Stimulated activated naive CD8-positive, alpha-beta T cell treated with anti-CD3 and anti-CD28 coated beads, Interleukin-15, amount 100 ng/mL, for 72 hours (primary cell): ENCODE results near the gene MEGF6.

Experiments
- ATAC-seq: fragments of 150-1000 bp; cut with Tn5 transposase; 2 replicates; pipeline ENCODE4 v1.10.0; 2021; ENCODE audit warnings: mild to moderate bottlenecking, moderate library complexity
- DNase-seq, 2 donors: peaks; one replicate each; pipeline ENCODE4 v3.0.0; 2021 to 2022
- H3K27ac Mint-ChIP-seq, 2 donors: one replicate each; pipeline ENCODE4 v1.8.0; 2022; ENCODE audit warnings: mild to moderate bottlenecking in 2 of 2, mixed read lengths in 2 of 2, moderate library complexity in 2 of 2
- H3K27me3 Mint-ChIP-seq: one replicate; pipeline ENCODE4 v1.8.0; 2022; ENCODE audit warnings: mixed read lengths
- H3K4me1 Mint-ChIP-seq: one replicate; pipeline ENCODE4 v1.8.0; 2022; ENCODE audit warnings: mild to moderate bottlenecking, mixed read lengths
- H3K4me3 Mint-ChIP-seq, 2 donors: one replicate each; pipeline ENCODE4 v1.8.0; 2022; ENCODE audit warnings: mild to moderate bottlenecking in 2 of 2, mixed read lengths in 2 of 2, moderate library complexity in 1 of 2
- H3K9me3 Mint-ChIP-seq, 2 donors: one replicate each; pipeline ENCODE4 v1.8.0; 2022; ENCODE audit warnings: mixed read lengths in 2 of 2

MEGF6 gene

GRCh38 chr1:3504822-3505153 is 106.5 kb downstream of the MEGF6 start:
- no peaks in the 10 kb centered on the region for H3K4me1 Mint-ChIP-seq
- H3K4me3 Mint-ChIP-seq: no peak overlapping the region
- no peak for ATAC-seq
- no peak for DNase-seq
- H3K27me3 Mint-ChIP-seq: no peaks in the 10 kb centered on the region
- H3K9me3 Mint-ChIP-seq: no peaks in the 10 kb centered on the region
- H3K27ac Mint-ChIP-seq: no peak overlapping the region

- H3K4me3 Mint-ChIP-seq: no peak overlapping the region
- DNase-seq: no peak
- no peaks in the 10 kb centered on the region for H3K9me3 Mint-ChIP-seq
- H3K4me1 Mint-ChIP-seq: no peaks in the 10 kb centered on the region
- no peaks in the 10 kb centered on the region for H3K27me3 Mint-ChIP-seq
- H3K27ac Mint-ChIP-seq: no peak overlapping the region
- no peak for ATAC-seq
Measured at GRCh38 chr1:3504151-3504821, 107.0 kb downstream of the MEGF6 start.

- no peaks in the 10 kb centered on the region for H3K27me3 Mint-ChIP-seq
- no peaks in the 10 kb centered on the region for H3K9me3 Mint-ChIP-seq
- ATAC-seq (no peak), DNase-seq (no peak)
- no peak overlapping the region for H3K4me3 Mint-ChIP-seq
- no peaks in the 10 kb centered on the region for H3K4me1 Mint-ChIP-seq
- no peak overlapping the region for H3K27ac Mint-ChIP-seq
Measured at GRCh38 chr1:3503525-3503886, 107.8 kb downstream of the MEGF6 start.

- peak overlapping the region in 1 of 2 donors; percentile 71 for H3K27ac Mint-ChIP-seq
- H3K27me3 Mint-ChIP-seq: no peaks in the 10 kb centered on the region
- no peak overlapping the region for H3K4me3 Mint-ChIP-seq
- DNase-seq: no peak
- H3K4me1 Mint-ChIP-seq: no peaks in the 10 kb centered on the region
- ATAC-seq: no peak
- H3K9me3 Mint-ChIP-seq: no peaks in the 10 kb centered on the region
Measured at GRCh38 chr1:3502641-3503524, 108.4 kb downstream of the MEGF6 start.

- DNase-seq (peak in 1 of 2 donors; percentile 37), ATAC-seq (peak; percentile 88)
- H3K4me1 Mint-ChIP-seq: no peaks in the 10 kb centered on the region
- H3K27ac Mint-ChIP-seq: no peak overlapping the region
- H3K4me3 Mint-ChIP-seq: no peak overlapping the region
- no peaks in the 10 kb centered on the region for H3K27me3 Mint-ChIP-seq
- H3K9me3 Mint-ChIP-seq: no peaks in the 10 kb centered on the region
Measured at GRCh38 chr1:3501856-3502640, 109.3 kb downstream of the MEGF6 start.

- no peaks in the 10 kb centered on the region for H3K27me3 Mint-ChIP-seq
- H3K4me1 Mint-ChIP-seq: no peaks in the 10 kb centered on the region
- no peak for DNase-seq
- ATAC-seq: no peak
- H3K9me3 Mint-ChIP-seq: no peaks in the 10 kb centered on the region
- H3K27ac Mint-ChIP-seq: no peak overlapping the region
- no peak overlapping the region for H3K4me3 Mint-ChIP-seq
Measured at GRCh38 chr1:3501437-3501836, 109.9 kb downstream of the MEGF6 start.

GRCh38 chr1:3500265-3500835 is 111.0 kb downstream of the MEGF6 start:
- Mint-ChIP-seq H3K27ac (no peak overlapping the region), H3K27me3 (no peaks in the 10 kb centered on the region), H3K9me3 (no peaks in the 10 kb centered on the region), H3K4me1 (no peaks in the 10 kb centered on the region), H3K4me3 (no peak overlapping the region)
- ATAC-seq: no peak
- no peak for DNase-seq

GRCh38 chr1:3499611-3500010 is 111.7 kb downstream of the MEGF6 start:
- no peak overlapping the region for H3K27ac Mint-ChIP-seq
- no peak overlapping the region for H3K4me3 Mint-ChIP-seq
- H3K4me1 Mint-ChIP-seq: no peaks in the 10 kb centered on the region
- ATAC-seq (no peak), DNase-seq (no peak)
- no peaks in the 10 kb centered on the region for H3K9me3 Mint-ChIP-seq
- H3K27me3 Mint-ChIP-seq: no peaks in the 10 kb centered on the region

- ATAC-seq (no peak), DNase-seq (no peak)
- Mint-ChIP-seq H3K4me3 (no peak overlapping the region), H3K9me3 (no peaks in the 10 kb centered on the region), H3K4me1 (no peaks in the 10 kb centered on the region), H3K27me3 (no peaks in the 10 kb centered on the region), H3K27ac (no peak overlapping the region)
Measured at GRCh38 chr1:3498986-3499385, 112.3 kb downstream of the MEGF6 start.

GRCh38 chr1:3498246-3498930 is 112.9 kb downstream of the MEGF6 start:
- H3K27me3 Mint-ChIP-seq: no peaks in the 10 kb centered on the region
- H3K4me1 Mint-ChIP-seq: no peaks in the 10 kb centered on the region
- no peak for DNase-seq
- ATAC-seq: no peak
- H3K27ac Mint-ChIP-seq: no peak overlapping the region
- H3K4me3 Mint-ChIP-seq: no peak overlapping the region
- no peaks in the 10 kb centered on the region for H3K9me3 Mint-ChIP-seq

GRCh38 chr1:3497521-3497920 is 113.8 kb downstream of the MEGF6 start:
- H3K4me3 Mint-ChIP-seq: no peak overlapping the region
- no peaks in the 10 kb centered on the region for H3K9me3 Mint-ChIP-seq
- H3K27ac Mint-ChIP-seq: no peak overlapping the region
- no peaks in the 10 kb centered on the region for H3K4me1 Mint-ChIP-seq
- H3K27me3 Mint-ChIP-seq: no peaks in the 10 kb centered on the region
- ATAC-seq (no peak), DNase-seq (no peak)

- DNase-seq: no peak
- Mint-ChIP-seq H3K4me3 (no peak overlapping the region), H3K9me3 (no peaks in the 10 kb centered on the region), H3K27ac (no peak overlapping the region), H3K4me1 (no peaks in the 10 kb centered on the region), H3K27me3 (no peaks in the 10 kb centered on the region)
- no peak for ATAC-seq
Measured at GRCh38 chr1:3496916-3497315, 114.4 kb downstream of the MEGF6 start.

GRCh38 chr1:3495776-3496745 is 115.2 kb downstream of the MEGF6 start:
- Mint-ChIP-seq H3K27me3 (no peaks in the 10 kb centered on the region), H3K9me3 (no peaks in the 10 kb centered on the region), H3K4me3 (no peak overlapping the region), H3K4me1 (peaks cover 6% of the 10 kb centered on the region), H3K27ac (no peak overlapping the region)
- ATAC-seq: no peak
- no peak for DNase-seq
